Measurements from ENCODE around the gene DPM1. TPM values are rescaled to one million over a fixed set of nuclear protein-coding genes. Genes with fewer than 3 reads are reported as not detected.

Gene DPM1
- total RNA-seq, 1 experiment from 2014 or later, result 70.7 TPM

DNA sequence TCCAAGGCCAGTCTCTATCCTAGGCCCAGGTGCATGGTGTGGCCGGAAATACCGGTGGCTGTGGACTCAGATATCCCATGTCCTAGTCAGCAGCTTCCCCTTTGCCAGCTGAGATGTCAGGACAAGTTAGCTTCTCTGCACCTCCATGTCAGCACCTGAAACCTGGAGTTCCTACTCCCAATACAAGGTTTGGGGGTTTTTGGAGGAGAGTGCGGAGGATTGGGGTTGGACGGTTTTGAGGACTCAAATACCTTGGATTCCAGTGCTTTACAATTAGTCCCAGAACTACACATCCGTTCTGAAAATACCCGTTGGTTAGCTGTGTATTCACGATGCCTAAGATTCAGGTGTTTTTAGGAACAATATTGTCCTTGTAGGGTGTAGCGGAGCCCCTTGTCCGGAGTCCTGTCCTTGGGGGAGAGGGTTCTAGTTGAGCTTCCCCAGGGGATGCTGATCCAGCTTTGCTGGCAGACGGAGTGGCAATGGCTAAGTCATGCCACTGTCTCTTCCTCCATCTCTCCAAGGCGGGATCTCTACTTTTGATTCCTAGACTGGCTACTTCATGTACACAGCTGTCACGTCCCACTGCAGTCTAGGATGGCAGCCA lies 72.0 kb downstream of the DPM1 start:
- POLR2A ChIA-PET (ENCODE audit: unreplicated experiment), result no interaction called here
- H3K27ac ChIP-seq, result no peak overlapping the region
- peaks cover 25% of the 10 kb centered on the region; the same call in 1 of the 2 replicates for H4K20me1 ChIP-seq (ENCODE audit: insufficient read depth)
- peaks cover 19% of the 10 kb centered on the region; the same call in 1 of the 2 replicates for H3F3A ChIP-seq (ENCODE audit: insufficient read depth, low read depth)
- TF ChIP-seq EZH2 (IDR thresholded peaks at IDR 0.05; ENCODE audit: low read depth) (no peak), CTCF (conservative IDR thresholded peaks at IDR 0.05) (no peak)
- H3K4me1 ChIP-seq (replicated peaks; ENCODE audit: insufficient read depth), result no peaks in the 10 kb centered on the region
- DNase-seq, result no peak
- peaks cover 22% of the 10 kb centered on the region for H3K36me3 ChIP-seq (ENCODE audit: low read depth)
- H3K4me3 ChIP-seq, result no peak overlapping the region
- intact Hi-C loops (cut with micrococcal nuclease; ENCODE audit: unreplicated experiment), result no loop called here
- no peak overlapping the region for H3K4me2 ChIP-seq
- CTCF ChIA-PET, result no interaction called here
- H3K9me2 ChIP-seq (ENCODE audit: insufficient read depth), result no peaks in the 10 kb centered on the region
- H2AFZ ChIP-seq, result no peak overlapping the region
- H3K9me3 ChIP-seq (ENCODE audit: insufficient read depth, low read depth), result no peaks in the 10 kb centered on the region
- H3K27me3 ChIP-seq (ENCODE audit: insufficient read depth, low read depth), result no peaks in the 10 kb centered on the region
- H3K79me2 ChIP-seq (ENCODE audit: low read depth), result no peaks in the 10 kb centered on the region
- no TSS peak for BruUV-seq (replicated peaks)

- Histone ChIP-seq H4K20me1 (ENCODE audit: insufficient read depth) (peaks cover 21% of the 10 kb centered on the region; the same call in 1 of the 2 replicates), H3K79me2 (ENCODE audit: low read depth) (no peaks in the 10 kb centered on the region), H2AFZ (no peak overlapping the region), H3F3A (ENCODE audit: insufficient read depth, low read depth) (peaks cover 15% of the 10 kb centered on the region; the same call in 1 of the 2 replicates), H3K9me2 (ENCODE audit: insufficient read depth) (no peaks in the 10 kb centered on the region), H3K4me1 (replicated peaks; ENCODE audit: insufficient read depth) (no peaks in the 10 kb centered on the region), H3K9me3 (ENCODE audit: insufficient read depth, low read depth) (no peaks in the 10 kb centered on the region), H3K36me3 (ENCODE audit: low read depth) (peaks cover 20% of the 10 kb centered on the region), H3K4me2 (no peak overlapping the region), H3K27me3 (ENCODE audit: insufficient read depth, low read depth) (no peaks in the 10 kb centered on the region), H3K27ac (no peak overlapping the region), H3K4me3 (no peak overlapping the region)
- no TSS peak for BruUV-seq (replicated peaks)
- DNase-seq, result no peak
- intact Hi-C loops (cut with micrococcal nuclease; ENCODE audit: unreplicated experiment), result no loop called here
- TF ChIP-seq EZH2 (IDR thresholded peaks at IDR 0.05; ENCODE audit: low read depth) (no peak), CTCF (conservative IDR thresholded peaks at IDR 0.05) (no peak)
- POLR2A ChIA-PET (ENCODE audit: unreplicated experiment), result no interaction called here
- CTCF ChIA-PET, result no interaction called here
Measured at GRCh38 chr20:50885781-50886180, 72.6 kb downstream of the DPM1 start.

- BruUV-seq (replicated peaks), result no TSS peak
- Histone ChIP-seq H3K79me2 (ENCODE audit: low read depth) (no peaks in the 10 kb centered on the region), H3F3A (ENCODE audit: insufficient read depth, low read depth) (peaks cover 15% of the 10 kb centered on the region; the same call in 1 of the 2 replicates), H3K4me1 (replicated peaks; ENCODE audit: insufficient read depth) (no peaks in the 10 kb centered on the region), H3K36me3 (ENCODE audit: low read depth) (peaks cover 13% of the 10 kb centered on the region), H3K9me2 (ENCODE audit: insufficient read depth) (no peaks in the 10 kb centered on the region), H3K4me3 (no peak overlapping the region), H4K20me1 (ENCODE audit: insufficient read depth) (peaks cover 16% of the 10 kb centered on the region; the same call in 1 of the 2 replicates), H3K27me3 (ENCODE audit: insufficient read depth, low read depth) (no peaks in the 10 kb centered on the region), H2AFZ (no peak overlapping the region), H3K27ac (no peak overlapping the region), H3K4me2 (no peak overlapping the region), H3K9me3 (ENCODE audit: insufficient read depth, low read depth) (no peaks in the 10 kb centered on the region)
- TF ChIP-seq EZH2 (IDR thresholded peaks at IDR 0.05; ENCODE audit: low read depth), result no peak
- TF ChIP-seq CTCF (conservative IDR thresholded peaks at IDR 0.05), result no peak
- DNase-seq, result no peak
- intact Hi-C loops (cut with micrococcal nuclease; ENCODE audit: unreplicated experiment), result no loop called here
- ChIA-PET CTCF (no interaction called here), POLR2A (ENCODE audit: unreplicated experiment) (interaction anchor here (0.7 kb wide), 1 partner anchor 9 kb away, joined by 5 read pairs; no protein-coding TSS in a partner anchor)
Measured at GRCh38 chr20:50885068-50885467, 73.3 kb downstream of the DPM1 start.

Other genes with a start within 250 kb of the DPM1 start
- 52.2 and 80.3 TPM in 2 replicates for gene PARD6B, start 227.0 kb downstream of the DPM1 start, total RNA-seq (2021)
- 7.6 and 12.4 TPM in 2 replicates for gene BCAS4, start 163.5 kb downstream of the DPM1 start, total RNA-seq (2021)
- gene ADNP, start 27.1 kb downstream of the DPM1 start, total RNA-seq (2021), result 83.3 and 104 TPM in 2 replicates
- 4.8 and 5.5 TPM in 2 replicates for gene MOCS3, start 286 bp upstream of the DPM1 start, total RNA-seq (2021)
- gene KCNG1, start 64.6 kb upstream of the DPM1 start, total RNA-seq (2021), result 0.55 TPM in 1 of 2 replicates, not detected in the other

Data from PC-9 (cell line).